Upper lobe of left lung (tissue), 4 donors: ENCODE results near the gene INHA.

Source experiments
- CTCF ChIP-seq, 6 experiments: fragments of 450-650 bp in 4 of 6; fragments of 200-600 bp in 2 of 6; sonication (generic) in 2 of 6; IDR thresholded peaks; one replicate each; pipeline ENCODE4 v1.5.1; 2016 to 2019; ENCODE audit warnings: antibody characterized with exemption in 6 of 6
- POLR2A ChIP-seq, 4 donors: fragments of 450-650 bp; IDR thresholded peaks; one replicate each; pipeline ENCODE4 v1.5.1; 2016 to 2017; ENCODE audit warnings: antibody characterized with exemption in 4 of 4, mild to moderate bottlenecking in 2 of 4
- POLR2AphosphoS5 ChIP-seq, 2 donors: sonication (generic); formaldehyde crosslinking; IDR thresholded peaks; one replicate each; pipeline ENCODE4 v1.5.1; 2017; ENCODE audit warnings: antibody characterized with exemption in 2 of 2

GRCh38 chr2:219559156-219559915, 12.8 kb upstream of the INHA start:
- no peak for TF ChIP-seq CTCF (IDR thresholded peaks at IDR 0.05)
- TF ChIP-seq POLR2AphosphoS5 (IDR thresholded peaks at IDR 0.05), result no peak
- TF ChIP-seq POLR2A (IDR thresholded peaks at IDR 0.05), result no peak
